Tongue (tissue), 2 donors: ENCODE data around the gene MAST4. TPM values are rescaled to one million over a fixed set of nuclear protein-coding genes. Genes with fewer than 3 reads are reported as not detected.

Experiments used
- DNase-seq: peaks from one replicate; pipeline ENCODE4 v3.0.0-alpha.2; 2015
- total RNA-seq: library from RNA; depleted of rRNA; stranded (reverse); fragments of >200 nt; gene quantifications from one replicate; pipeline ENCODE4 v1.2.3, GENCODE V29; 2014

Gene MAST4
- total RNA-seq, 1 donor from 2014 or later, result 44.4 TPM

GRCh38 chr5:67135381-67135984 lies 539.3 kb downstream of the MAST4 start:
- no peak for DNase-seq

GRCh38 chr5:67139030-67139429 lies 542.8 kb downstream of the MAST4 start:
- no peak for DNase-seq

GRCh38 chr5:67140413-67140812 lies 544.2 kb downstream of the MAST4 start:
- DNase-seq, result no peak

GRCh38 chr5:67141644-67142043 lies 545.5 kb downstream of the MAST4 start:
- DNase-seq, result no peak

- DNase-seq, result no peak
Measured at GRCh38 chr5:67142816-67143215, 546.6 kb downstream of the MAST4 start.

- no peak for DNase-seq
Measured at GRCh38 chr5:67143549-67143948, 547.4 kb downstream of the MAST4 start.

GRCh38 chr5:67144183-67144639 lies 548.0 kb downstream of the MAST4 start:
- DNase-seq, result no peak

GRCh38 chr5:67146574-67146973 lies 550.4 kb downstream of the MAST4 start:
- no peak for DNase-seq

- DNase-seq, result no peak
Measured at GRCh38 chr5:67146981-67147380, 550.8 kb downstream of the MAST4 start.

GRCh38 chr5:67147760-67148159 lies 551.6 kb downstream of the MAST4 start:
- DNase-seq, result no peak

GRCh38 chr5:67149057-67149950 lies 553.1 kb downstream of the MAST4 start:
- no peak for DNase-seq

GRCh38 chr5:67149951-67150523 lies 553.8 kb downstream of the MAST4 start:
- DNase-seq, result peak; percentile 48

GRCh38 chr5:67152400-67152799 lies 556.2 kb downstream of the MAST4 start:
- DNase-seq, result no peak

GRCh38 chr5:67153292-67153691 lies 557.1 kb downstream of the MAST4 start:
- no peak for DNase-seq

GRCh38 chr5:67154556-67155206 lies 558.5 kb downstream of the MAST4 start:
- DNase-seq, result no peak

GRCh38 chr5:67156976-67157583 lies 560.9 kb downstream of the MAST4 start:
- DNase-seq, result peak; percentile 35

GRCh38 chr5:67160272-67160671 lies 564.1 kb downstream of the MAST4 start:
- DNase-seq, result no peak

- DNase-seq, result peak; percentile 40
Measured at GRCh38 chr5:67160985-67161384, 564.8 kb downstream of the MAST4 start.

- DNase-seq, result no peak
Measured at GRCh38 chr5:67161767-67162166, 565.6 kb downstream of the MAST4 start.

GRCh38 chr5:67163231-67163756 lies 567.1 kb downstream of the MAST4 start:
- no peak for DNase-seq

- no peak for DNase-seq
Measured at GRCh38 chr5:67163863-67164595, 567.8 kb downstream of the MAST4 start.
